Jurkat, Clone E6-1 (cell line): ENCODE measurements around the gene UNC45A.

Source experiments
- DNase-seq: peaks from one replicate; pipeline ENCODE4 v3.0.0-alpha.2; 2011; ENCODE audit warnings: low read depth, low spot score
- H3K4me3 ChIP-seq: 2 replicates; pipeline ENCODE4 v1.5.1; 2011; ENCODE audit warnings: mild to moderate bottlenecking, low read length, control low read depth, moderate library complexity

UNC45A gene

DNA sequence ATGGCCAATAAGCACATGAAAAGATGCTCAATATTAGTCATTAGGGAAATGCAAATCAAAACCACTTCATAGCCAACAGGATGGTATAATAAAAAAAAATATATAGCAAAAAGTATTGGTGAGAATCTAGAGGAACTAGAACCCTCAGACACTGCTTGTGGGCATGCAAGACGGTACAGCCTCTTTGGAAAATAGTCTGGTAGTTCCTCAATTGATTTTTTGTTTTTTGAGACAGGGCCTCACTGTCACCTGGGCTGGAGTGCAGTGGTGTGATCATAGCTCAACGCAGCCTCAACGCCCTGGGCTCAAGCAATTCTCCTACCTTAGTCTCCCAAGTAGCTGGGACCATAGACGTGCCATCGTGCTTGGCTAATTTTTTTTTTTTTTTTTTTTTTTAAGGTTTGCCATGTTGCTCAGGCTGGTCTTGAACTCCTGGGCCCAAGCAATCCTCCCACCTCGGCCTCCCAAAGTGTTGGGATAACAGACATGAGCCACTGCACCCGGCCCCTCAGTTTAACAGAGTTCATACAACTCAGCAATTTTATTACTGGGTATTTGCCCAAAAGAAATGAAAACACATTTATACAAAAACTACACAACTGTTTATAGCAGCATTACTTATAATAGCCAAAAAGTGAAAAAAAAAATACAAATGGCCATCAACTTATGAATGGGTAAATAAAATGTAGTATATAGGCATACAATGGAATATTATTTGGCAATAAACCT lies 54.1 kb downstream of the UNC45A start:
- DNase-seq = no peak
- no peak overlapping the region for H3K4me3 ChIP-seq

DNA sequence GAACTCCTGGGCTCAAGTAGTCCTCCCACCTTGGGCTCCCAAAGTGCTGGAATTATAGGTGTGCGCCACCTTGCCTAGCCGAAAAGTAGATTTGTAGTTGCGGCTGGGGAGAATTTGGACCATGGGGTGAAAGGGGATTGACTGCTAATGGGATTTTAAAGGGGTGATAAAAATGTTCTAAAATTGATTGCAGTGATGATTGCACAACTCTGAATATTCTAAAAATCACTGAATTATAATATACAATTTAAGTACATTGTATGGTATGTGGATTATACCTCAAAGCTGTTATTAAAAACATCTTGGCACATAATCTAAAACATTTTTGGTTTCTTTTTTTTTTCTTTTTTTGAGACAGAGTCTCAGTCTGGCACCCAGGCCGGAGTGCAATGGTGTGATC lies 55.4 kb downstream of the UNC45A start:
- no peak overlapping the region for H3K4me3 ChIP-seq
- no peak for DNase-seq

DNA sequence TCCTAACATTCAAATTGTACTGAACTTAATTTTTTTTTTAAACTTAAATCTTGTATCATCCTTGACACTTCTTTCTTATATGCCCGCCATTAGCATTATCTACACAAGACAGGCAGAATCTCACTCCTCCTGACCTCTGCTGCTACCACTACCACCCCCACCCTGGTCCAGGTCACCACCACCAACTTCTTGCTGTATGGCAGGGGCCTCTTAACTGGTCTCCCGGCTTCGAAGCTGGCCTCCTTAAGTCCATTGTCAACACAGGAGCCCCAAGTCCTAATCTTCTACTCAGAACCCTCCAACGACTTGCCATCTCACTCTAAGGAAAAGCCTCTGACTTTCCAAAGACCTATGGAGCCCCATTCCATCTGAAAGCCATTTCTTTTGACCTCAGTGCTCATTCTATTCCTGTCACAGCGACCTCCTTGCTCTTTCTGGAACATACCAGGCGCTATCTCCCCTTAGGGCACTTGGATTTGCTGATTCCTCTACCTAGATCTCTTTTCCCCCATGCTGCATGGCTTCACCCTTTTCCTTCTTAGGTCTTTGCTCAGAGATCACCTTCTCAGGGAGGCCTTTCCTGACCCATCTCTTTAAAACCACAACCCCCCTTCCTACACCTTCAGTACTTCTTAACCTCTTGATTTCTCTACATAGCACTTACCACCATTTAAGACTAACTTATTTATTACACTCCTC lies 56.7 kb downstream of the UNC45A start:
- DNase-seq = no peak
- no peak overlapping the region for H3K4me3 ChIP-seq

DNA sequence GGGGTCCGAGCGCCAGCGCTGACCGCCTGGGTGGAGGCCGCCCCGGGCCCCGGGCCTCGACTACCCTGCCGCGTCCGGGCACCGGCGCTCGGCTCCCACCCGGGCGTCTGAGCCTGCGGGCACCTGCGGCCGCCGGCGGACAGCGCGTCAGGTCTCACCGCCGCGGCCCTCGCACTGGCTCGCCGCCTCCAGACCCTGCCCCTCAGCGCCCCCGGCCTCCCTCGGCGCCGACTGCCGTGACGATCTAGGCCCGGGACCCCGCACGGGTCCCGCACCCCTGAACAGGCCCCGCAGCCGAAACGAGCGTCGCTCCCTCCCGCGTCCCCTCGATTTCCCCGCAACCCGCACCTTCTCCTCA lies 59.0 kb downstream of the UNC45A start:
- no peak for DNase-seq
- peak overlapping the region; percentile 80 for H3K4me3 ChIP-seq

DNA sequence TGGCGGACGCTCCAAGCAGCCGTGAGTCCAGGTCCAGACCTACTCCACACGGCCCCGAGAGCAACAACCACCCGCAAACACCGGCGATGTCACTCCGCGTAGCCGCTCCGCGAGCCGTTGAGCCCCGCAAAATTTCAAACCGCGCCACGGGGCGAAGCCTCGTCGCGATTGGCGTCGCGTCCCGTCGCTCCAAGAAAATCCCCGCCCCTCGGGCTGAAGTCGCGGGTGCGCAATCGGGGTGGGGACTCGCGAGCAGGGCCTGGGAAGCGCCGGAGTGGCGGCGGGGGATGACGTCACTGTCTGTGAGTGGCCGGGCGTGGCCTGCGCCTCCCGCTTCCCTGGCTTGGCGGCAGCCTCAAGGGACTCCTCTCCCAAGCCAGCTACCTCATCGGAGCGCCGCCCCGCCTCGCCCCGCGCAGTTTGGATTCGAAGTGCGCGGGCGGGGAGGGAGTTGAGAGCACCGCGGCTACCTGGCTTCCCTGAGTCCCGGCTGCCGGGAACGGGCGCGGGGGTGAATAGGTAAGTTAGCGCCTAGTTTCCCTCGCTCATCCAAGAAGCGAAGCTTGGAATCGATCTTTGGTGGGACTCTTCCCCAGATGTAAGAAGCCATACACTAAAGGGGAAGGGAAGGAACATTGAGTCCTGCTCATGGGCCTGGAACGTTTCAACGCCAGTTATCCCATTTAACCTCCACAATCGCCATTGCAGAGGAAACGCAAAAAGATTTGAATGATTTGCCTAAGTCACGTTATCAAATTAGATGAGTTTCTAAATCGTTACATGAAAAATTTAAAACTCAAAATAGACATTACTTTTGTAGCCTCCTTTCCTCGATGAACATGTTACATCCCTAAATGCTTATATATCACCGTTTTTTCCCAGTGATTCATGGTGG lies 59.6 kb downstream of the UNC45A start, which contains the start of gene PRC1:
Gene PRC1 (minus strand): TSS at position 119 of the 895 bp plus-strand sequence. CDS start 118 bp downstream, at position 1.
- peak; percentile 94 for DNase-seq
- H3K4me3 ChIP-seq = peak within 1 kb of the TSS; percentile 80

DNA sequence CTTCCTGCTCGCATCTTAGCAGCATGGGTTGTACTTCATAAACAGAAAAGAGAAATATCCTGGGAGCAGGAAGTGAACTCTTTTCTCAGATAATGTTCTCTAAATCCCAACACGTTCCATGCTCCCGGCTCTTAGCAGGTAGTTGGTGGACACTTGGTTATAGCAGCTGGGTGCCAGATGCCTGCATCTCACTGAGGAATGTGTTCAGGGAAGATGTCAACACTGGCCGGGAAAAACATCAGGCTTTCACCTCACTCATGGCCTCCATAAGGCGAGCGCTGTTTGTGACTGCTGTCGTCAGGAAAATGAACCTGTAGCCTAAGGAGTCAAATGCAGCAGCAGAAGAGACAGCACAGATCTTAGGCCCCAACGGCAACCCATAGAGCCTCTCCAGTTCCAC lies 63.7 kb downstream of the UNC45A start:
- DNase-seq = no peak
- H3K4me3 ChIP-seq = no peak overlapping the region

DNA sequence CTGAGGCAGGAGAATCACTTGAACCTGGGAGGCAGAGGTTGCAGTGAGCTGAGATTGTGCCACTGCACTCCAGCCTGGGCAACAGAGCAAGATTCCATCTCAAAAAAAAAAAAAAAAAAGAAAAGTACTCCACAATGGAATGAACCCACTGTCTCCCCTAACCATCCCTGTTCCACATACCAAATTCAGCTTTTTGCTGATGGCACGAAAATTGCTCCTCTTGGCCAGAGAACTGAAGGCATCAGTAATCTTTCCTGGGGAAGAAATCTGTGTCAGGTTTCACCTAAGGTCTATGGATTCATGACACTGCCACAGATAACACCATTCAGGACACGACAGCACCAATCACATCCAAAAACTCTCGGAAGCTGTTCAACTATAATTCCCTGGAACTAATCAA lies 66.1 kb downstream of the UNC45A start:
- H3K4me3 ChIP-seq = no peak overlapping the region
- DNase-seq = no peak
